ENCODE measurements around the gene ADCY10. TPM values are rescaled to one million over a fixed set of nuclear protein-coding genes. Genes with fewer than 3 reads are reported as not detected.

ADCY10 gene
- total and polyA plus RNA-seq, 9 of the 15 experiments (the other 6 are each of a cell fraction or from before 2014, with no cell fraction given), result 0.08 to 0.86 (median 0.22) TPM

DNA sequence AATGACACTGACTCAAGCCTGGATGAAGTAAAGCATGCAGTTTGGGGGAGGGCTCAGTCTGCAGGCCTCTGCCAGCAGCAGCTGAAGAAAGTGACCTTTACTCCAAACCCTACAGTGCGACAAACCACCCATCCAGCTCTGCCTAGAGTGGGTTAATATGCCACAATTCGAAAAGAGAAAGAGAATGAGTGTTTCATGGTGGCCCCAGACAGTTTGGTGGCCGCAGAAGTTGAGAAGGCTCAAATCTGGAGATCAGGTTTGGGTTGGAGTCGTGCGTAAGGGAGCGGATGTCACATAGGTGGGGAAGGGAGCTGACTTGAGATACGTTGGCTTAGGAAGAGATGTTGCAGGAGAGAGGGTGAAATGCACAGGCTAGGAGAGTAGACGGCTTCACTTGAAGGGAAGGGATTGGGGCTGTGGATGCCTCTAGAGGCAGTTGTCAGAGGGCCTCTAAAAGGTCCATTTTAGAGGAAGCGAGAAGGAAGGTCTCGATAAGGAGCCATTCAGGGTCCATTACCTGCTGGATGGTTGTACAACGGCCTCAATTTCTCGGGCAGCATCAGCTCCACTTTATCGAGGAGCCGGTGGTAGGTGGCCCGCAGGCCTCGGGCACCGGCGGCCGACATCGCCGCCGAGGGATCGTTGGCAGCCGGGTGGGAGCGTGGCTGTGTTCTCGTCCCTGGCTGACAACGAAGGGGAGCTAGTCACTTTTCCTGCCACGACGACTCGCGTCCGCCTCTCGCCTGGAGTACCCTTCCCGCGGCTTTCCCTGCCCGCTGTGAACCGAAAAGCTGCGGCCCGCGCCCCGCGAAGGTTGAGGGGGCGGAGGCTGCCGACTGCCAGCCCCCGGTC is 21.5 kb upstream of the ADCY10 start (continued):
- no peak for TF ChIP-seq POLR3A (IDR thresholded peaks at IDR 0.05; ENCODE audit: borderline replicate concordance, extremely low read depth, insufficient read depth, insufficient read length)
- no peak; the same call in 1 of the 2 replicates for TF ChIP-seq E2F5 (CRISPR knock-in tag; IDR thresholded peaks at IDR 0.05)
- TF ChIP-seq, protein P1, sequence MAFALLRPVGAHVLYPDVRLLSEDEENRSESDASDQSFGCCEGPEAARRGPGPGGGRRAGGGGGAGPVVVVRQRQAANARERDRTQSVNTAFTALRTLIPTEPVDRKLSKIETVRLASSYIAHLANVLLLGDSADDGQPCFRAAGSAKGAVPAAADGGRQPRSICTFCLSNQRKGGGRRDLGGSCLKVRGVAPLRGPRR (CRISPR knock-in tag; IDR thresholded peaks at IDR 0.05), result no peak
- TF ChIP-seq BRD4 (IDR thresholded peaks at IDR 0.05), result no peak
- TF ChIP-seq CHD7 (IDR thresholded peaks at IDR 0.05; ENCODE audit: low read depth, low read length), result no peak
- no peak; the same call in 1 of the 2 replicates for TF ChIP-seq POLR2A (conservative IDR thresholded peaks at IDR 0.05)
- TF ChIP-seq RBM22 (IDR thresholded peaks at IDR 0.05; ENCODE audit: low read depth, low read length, poor library complexity, severe bottlenecking), result no peak
- TF ChIP-seq ZNF124 (CRISPR knock-in tag; IDR thresholded peaks at IDR 0.05), result no peak
- TF ChIP-seq ZKSCAN3 (CRISPR knock-in tag; IDR thresholded peaks at IDR 0.05), result no peak
- no peak for TF ChIP-seq BRF1 (IDR thresholded peaks at IDR 0.05; ENCODE audit: borderline replicate concordance, extremely low read depth, insufficient read length)
- peak; percentile 98; the same call in 1 of the 2 replicates for TF ChIP-seq HDGF (IDR thresholded peaks at IDR 0.05)
- TF ChIP-seq CHD2 (IDR thresholded peaks at IDR 0.05; ENCODE audit: low read depth, low read length), result no peak
- TF ChIP-seq, protein P2, sequence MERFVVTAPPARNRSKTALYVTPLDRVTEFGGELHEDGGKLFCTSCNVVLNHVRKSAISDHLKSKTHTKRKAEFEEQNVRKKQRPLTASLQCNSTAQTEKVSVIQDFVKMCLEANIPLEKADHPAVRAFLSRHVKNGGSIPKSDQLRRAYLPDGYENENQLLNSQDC (CRISPR knock-in tag; IDR thresholded peaks at IDR 0.05), result 0 out of 2 replicates have a peak, but pooled peaks have one; percentile 62
- peak; percentile 50; the same call in 1 of the 2 replicates for TF ChIP-seq LEF1 (IDR thresholded peaks at IDR 0.05)
